H1 (cell line): ENCODE data around the gene MIER3.

ENCODE experiments used
- EZH2 ChIP-seq: fragments of 200-600 bp; sonication (generic); IDR thresholded peaks from 2 replicates; pipeline ENCODE4 v1.7.1; 2012; ENCODE audit warnings: low read depth, mild to moderate bottlenecking, moderate library complexity, low read length, inconsistent platforms; ENCODE audit not compliant: severe bottlenecking
- GABPA ChIP-seq: IDR thresholded peaks from 2 replicates; pipeline ENCODE4 v1.6.1; 2011; ENCODE audit warnings: mild to moderate bottlenecking, low read length, moderate library complexity, borderline replicate concordance; ENCODE audit not compliant: insufficient read depth
- GTF2F1 ChIP-seq: IDR thresholded peaks from 2 replicates; pipeline ENCODE4 v1.6.1; 2012; ENCODE audit warnings: low read depth, low read length, improper control_type of control experiment, borderline replicate concordance
- HDAC2 ChIP-seq, 2 experiments: fragments of 300-600 bp in 1 of 2; sonication (generic) in 1 of 2; IDR thresholded peaks; 2 replicates each; pipeline ENCODE4 v1.6.1; 2011 to 2012; ENCODE audit warnings: low read depth in 2 of 2, low read length in 2 of 2, mild to moderate bottlenecking in 2 of 2, moderate library complexity in 2 of 2, borderline replicate concordance in 1 of 2, inconsistent platforms in 1 of 2
- JUND ChIP-seq: IDR thresholded peaks from 2 replicates; pipeline ENCODE4 v1.6.1; 2011; ENCODE audit warnings: mild to moderate bottlenecking, improper control_type of control experiment, low read length
- POLR2A ChIP-seq, 2 experiments: IDR thresholded peaks; 1 replicate in 1 of 2; 2 replicates in 1 of 2; pipeline ENCODE4 v1.6.1; 2011; ENCODE audit warnings: low read depth in 2 of 2, low read length in 2 of 2, mild to moderate bottlenecking in 2 of 2; ENCODE audit errors: control extremely low read depth in 1 of 2
- RAD21 ChIP-seq, 2 experiments: IDR thresholded peaks in 1 of 2; conservative IDR thresholded peaks in 1 of 2; 2 replicates each; pipeline ENCODE4 v1.6.1; 2011; ENCODE audit warnings: low read depth in 2 of 2, low read length in 2 of 2, improper control_type of control experiment in 1 of 2, inconsistent platforms in 1 of 2, mild to moderate bottlenecking in 1 of 2, moderate library complexity in 1 of 2
- SP1 ChIP-seq: IDR thresholded peaks from 2 replicates; pipeline ENCODE4 v1.6.1; 2011; ENCODE audit warnings: low read depth, low read length
- TBP ChIP-seq: IDR thresholded peaks from 2 replicates; pipeline ENCODE4 v1.6.1; 2011; ENCODE audit warnings: low read depth, low read length, improper control_type of control experiment
- TF ChIP-seq, protein P1 (sequence below): IDR thresholded peaks from 2 replicates; pipeline ENCODE4 v1.6.1; 2012; ENCODE audit warnings: inconsistent platforms
- TF ChIP-seq, protein P2 (sequence below), 3 experiments: IDR thresholded peaks; 1 replicate in 2 of 3; 2 replicates in 1 of 3; pipeline versions ENCODE4 v1.5.1 to v1.6.1; 2011; ENCODE audit warnings: low read length in 3 of 3, mild to moderate bottlenecking in 3 of 3, inconsistent platforms in 2 of 3, low read depth in 1 of 3, moderate library complexity in 1 of 3; ENCODE audit not compliant: insufficient read depth in 1 of 3; ENCODE audit errors: control extremely low read depth in 1 of 3

DNA sequence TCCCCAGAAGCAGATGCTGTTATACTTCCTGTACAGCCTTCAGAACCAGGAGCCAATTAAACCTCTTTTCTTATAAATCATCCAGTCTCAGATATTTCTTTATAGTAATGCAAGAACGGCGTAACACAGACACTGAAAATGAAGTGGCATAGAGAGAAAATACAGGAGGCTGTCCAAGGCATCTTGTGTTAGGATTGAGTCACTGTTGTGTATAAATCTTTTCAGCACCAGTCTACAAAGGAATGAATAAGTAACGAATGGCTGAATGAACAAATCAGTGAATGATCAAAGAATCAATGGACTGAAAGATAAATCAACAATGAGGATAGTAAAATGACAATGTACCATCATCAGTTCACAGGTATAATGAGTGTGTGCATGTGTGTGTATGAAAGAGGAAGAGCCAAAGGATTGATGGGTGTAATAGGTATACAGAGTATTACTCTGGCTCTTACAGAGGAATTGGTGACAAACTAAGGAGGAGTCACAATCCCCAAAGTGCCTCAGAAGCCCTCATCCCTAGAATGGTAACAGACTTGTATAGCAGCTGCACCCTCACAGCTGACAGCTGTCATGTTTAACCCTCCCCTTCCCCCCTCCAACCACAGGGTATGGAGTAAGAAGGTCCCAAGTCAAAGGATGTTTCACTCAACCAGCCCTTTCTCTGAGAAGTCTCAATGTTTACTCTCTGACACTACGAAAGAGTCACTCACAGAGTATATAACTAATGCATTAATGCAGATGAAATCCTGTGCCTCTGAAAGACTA is 29.8 kb upstream of the MIER3 start:
- TF ChIP-seq RAD21 (IDR thresholded peaks at IDR 0.05 in 1 of 2, conservative IDR thresholded peaks at IDR 0.05 in 1 of 2; ENCODE audit: low read depth in 2 of 2, low read length in 2 of 2) (no peak), GTF2F1 (no peak), GABPA (no peak), POLR2A (IDR thresholded peaks at IDR 0.05; ENCODE audit: control extremely low read depth in 1 of 2, low read depth in 2 of 2, low read length in 2 of 2) (no peak), HDAC2 (IDR thresholded peaks at IDR 0.05; ENCODE audit: borderline replicate concordance in 1 of 2, low read depth in 2 of 2, low read length in 2 of 2) (no peak), JUND (no peak), EZH2 (no peak), SP1 (no peak), TBP (no peak)
- TF ChIP-seq, protein P1, sequence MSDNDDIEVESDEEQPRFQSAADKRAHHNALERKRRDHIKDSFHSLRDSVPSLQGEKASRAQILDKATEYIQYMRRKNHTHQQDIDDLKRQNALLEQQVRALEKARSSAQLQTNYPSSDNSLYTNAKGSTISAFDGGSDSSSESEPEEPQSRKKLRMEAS: no peak
- TF ChIP-seq, protein P2, sequence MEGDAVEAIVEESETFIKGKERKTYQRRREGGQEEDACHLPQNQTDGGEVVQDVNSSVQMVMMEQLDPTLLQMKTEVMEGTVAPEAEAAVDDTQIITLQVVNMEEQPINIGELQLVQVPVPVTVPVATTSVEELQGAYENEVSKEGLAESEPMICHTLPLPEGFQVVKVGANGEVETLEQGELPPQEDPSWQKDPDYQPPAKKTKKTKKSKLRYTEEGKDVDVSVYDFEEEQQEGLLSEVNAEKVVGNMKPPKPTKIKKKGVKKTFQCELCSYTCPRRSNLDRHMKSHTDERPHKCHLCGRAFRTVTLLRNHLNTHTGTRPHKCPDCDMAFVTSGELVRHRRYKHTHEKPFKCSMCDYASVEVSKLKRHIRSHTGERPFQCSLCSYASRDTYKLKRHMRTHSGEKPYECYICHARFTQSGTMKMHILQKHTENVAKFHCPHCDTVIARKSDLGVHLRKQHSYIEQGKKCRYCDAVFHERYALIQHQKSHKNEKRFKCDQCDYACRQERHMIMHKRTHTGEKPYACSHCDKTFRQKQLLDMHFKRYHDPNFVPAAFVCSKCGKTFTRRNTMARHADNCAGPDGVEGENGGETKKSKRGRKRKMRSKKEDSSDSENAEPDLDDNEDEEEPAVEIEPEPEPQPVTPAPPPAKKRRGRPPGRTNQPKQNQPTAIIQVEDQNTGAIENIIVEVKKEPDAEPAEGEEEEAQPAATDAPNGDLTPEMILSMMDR (IDR thresholded peaks at IDR 0.05; ENCODE audit: control extremely low read depth in 1 of 3, insufficient read depth in 1 of 3, low read depth in 1 of 3, low read length in 3 of 3): no peak
